ENCODE results near the gene NHERF2.

DNA sequence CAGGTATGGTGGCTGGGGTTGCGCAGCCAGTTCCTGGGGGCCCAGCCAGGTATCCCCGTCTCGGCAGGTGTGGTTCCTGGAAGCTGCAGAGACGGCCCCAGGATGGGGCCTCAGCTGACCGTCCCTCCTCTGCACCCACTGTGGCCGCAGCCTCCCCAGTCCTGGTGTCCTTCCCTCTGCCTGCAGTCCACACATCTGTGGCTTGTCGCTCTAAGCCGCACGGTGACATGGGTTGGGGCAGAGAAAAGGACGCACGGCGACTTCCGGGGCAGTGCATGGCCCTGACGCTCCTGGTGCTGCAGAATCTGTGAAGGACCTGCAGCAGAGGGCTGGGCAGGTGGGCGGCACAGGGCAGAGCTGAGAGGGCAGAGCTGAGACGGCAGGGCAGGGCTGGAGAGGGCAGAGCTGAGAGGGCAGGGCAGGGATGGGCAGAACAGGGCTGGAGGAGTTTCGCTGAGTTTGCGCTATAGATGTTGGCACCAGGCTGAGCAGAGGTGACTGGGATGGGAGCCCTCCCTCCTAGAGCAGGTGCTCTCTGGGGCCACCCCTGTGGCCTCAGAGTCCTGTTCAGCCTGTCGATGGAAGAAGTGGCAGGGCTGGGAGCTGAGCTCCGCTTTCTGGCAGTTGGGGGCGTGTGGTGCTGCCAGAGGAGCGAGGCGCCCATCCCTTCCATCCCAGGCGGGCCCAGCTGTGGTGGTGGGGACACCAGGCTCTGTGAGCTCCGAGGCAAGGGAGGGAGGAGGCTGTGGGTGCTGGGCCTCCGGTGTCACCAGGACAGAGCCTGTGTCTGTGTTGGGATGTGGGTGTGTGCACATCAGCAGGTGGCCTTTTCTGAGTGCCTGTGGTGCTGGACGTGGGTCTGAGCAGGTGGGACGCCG, 44.1 kb downstream of the NHERF2 start:
- TF ChIP-seq POLR2A (IDR thresholded peaks at IDR 0.05) (no peak), CTCF (IDR thresholded peaks at IDR 0.05) (no peak)
